OCI-LY7 (cell line): Measurements from ENCODE around the gene EHD4.

ENCODE experiments used
- EZH2phosphoT487 ChIP-seq: fragments of 200-600 bp; sonication (generic); IDR thresholded peaks from 2 replicates; pipeline ENCODE4 v1.6.1; 2018; ENCODE audit warnings: low read depth, borderline replicate concordance, mild to moderate bottlenecking, mixed run types, antibody characterized with exemption, low read length, moderate library complexity, mixed read lengths
- TF ChIP-seq, protein P1 (sequence below): fragments of 200-600 bp; sonication (generic); conservative IDR thresholded peaks from 2 replicates; pipeline ENCODE4 v1.5.1; 2014; ENCODE audit warnings: mild to moderate bottlenecking, antibody characterized with exemption, low read length, moderate library complexity, mixed read lengths

DNA sequence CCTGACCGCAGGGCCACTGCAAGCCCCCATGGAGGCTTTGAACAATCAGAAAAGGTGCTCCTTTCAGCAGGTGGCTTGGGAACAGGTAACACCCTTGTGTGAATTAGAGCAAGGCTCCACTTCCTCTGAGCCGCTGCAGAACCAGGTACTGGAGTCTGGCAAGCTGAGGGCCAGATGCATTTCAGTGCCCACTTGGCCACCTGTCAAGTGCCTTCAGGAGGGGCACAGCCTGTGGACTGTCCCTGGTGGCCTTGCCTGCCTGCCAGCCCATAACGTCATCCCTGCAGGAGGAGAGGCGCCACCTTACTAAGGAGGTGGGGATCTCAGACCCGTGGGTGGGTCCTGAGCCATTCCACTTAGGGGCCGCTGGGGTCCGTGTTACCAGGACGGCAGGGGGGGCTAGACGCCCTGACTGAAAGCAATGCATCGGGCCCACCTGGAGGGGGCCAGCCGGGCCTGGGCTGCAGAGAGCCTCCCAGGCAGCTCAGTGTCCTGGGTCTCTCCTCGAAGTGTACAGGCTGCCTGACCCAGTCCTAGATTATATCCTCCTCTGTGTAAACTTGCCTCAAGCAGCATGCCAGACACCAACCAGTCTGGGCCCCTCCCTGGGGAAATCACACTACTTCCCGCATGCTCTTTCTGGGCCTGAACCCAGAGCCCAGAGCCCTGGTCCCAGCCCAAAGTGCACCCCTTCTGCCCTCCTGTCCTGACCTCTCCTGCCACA lies 94.6 kb downstream of the EHD4 start:
- no peak for TF ChIP-seq EZH2phosphoT487
- TF ChIP-seq, protein P1, sequence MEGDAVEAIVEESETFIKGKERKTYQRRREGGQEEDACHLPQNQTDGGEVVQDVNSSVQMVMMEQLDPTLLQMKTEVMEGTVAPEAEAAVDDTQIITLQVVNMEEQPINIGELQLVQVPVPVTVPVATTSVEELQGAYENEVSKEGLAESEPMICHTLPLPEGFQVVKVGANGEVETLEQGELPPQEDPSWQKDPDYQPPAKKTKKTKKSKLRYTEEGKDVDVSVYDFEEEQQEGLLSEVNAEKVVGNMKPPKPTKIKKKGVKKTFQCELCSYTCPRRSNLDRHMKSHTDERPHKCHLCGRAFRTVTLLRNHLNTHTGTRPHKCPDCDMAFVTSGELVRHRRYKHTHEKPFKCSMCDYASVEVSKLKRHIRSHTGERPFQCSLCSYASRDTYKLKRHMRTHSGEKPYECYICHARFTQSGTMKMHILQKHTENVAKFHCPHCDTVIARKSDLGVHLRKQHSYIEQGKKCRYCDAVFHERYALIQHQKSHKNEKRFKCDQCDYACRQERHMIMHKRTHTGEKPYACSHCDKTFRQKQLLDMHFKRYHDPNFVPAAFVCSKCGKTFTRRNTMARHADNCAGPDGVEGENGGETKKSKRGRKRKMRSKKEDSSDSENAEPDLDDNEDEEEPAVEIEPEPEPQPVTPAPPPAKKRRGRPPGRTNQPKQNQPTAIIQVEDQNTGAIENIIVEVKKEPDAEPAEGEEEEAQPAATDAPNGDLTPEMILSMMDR: no peak
